DND-41 (cell line): Measurements from ENCODE around the gene MAP2.

ENCODE experiments used
- CTCF ChIP-seq: IDR thresholded peaks from 2 replicates; pipeline ENCODE4 v1.5.1; 2012; ENCODE audit warnings: borderline replicate concordance, low read length, moderate library complexity, mild to moderate bottlenecking; ENCODE audit not compliant: poor library complexity, severe bottlenecking; ENCODE audit errors: extremely low read depth
- EZH2 ChIP-seq: IDR thresholded peaks from 3 replicates; pipeline ENCODE4 v1.6.1; 2012; ENCODE audit warnings: borderline replicate concordance, low read depth, mild to moderate bottlenecking, moderate library complexity, low read length, inconsistent platforms; ENCODE audit not compliant: severe bottlenecking

- TF ChIP-seq CTCF (no peak), EZH2 (no peak)
These were observed 262.1 kb downstream of the MAP2 start for GRCh38 chr2:209685963-209686362.
